DND-41 (cell line): ENCODE data around the gene SEM1.
"Not testable (repeated sequence)": the region's sequence is repeated elsewhere in the genome, so short reads cannot be mapped to it uniquely, and the experiment has no call there.

Source experiments
- ATAC-seq: fragments of 200-7000 bp; cut with Tn5 transposase; 3 replicates; pipeline ENCODE4 v1.9.1; 2021; ENCODE audit warnings: low read depth; ENCODE audit not compliant: insufficient read depth
- DNase-seq: peaks from one replicate; pipeline ENCODE4 v3.0.0-alpha.2; 2020
- H2AFZ ChIP-seq: 2 replicates; pipeline ENCODE4 v1.6.0; 2012; ENCODE audit warnings: low read depth, low read length
- H3K27ac ChIP-seq: 2 replicates; pipeline ENCODE4 v1.5.1; 2012; ENCODE audit warnings: low read length, inconsistent platforms
- H3K27me3 ChIP-seq: fragments of 200-600 bp; sonication (generic); 2 replicates; pipeline ENCODE4 v1.6.0; 2012; ENCODE audit warnings: low read length, mild to moderate bottlenecking, inconsistent platforms; ENCODE audit not compliant: insufficient read depth, poor library complexity
- H3K36me3 ChIP-seq: 2 replicates; pipeline ENCODE4 v1.5.1; 2012; ENCODE audit warnings: low read length, inconsistent platforms; ENCODE audit not compliant: insufficient read depth
- H3K4me1 ChIP-seq: 2 replicates; pipeline ENCODE4 v1.5.1; 2012; ENCODE audit warnings: mild to moderate bottlenecking, low read length; ENCODE audit not compliant: insufficient read depth
- H3K4me2 ChIP-seq: 2 replicates; pipeline ENCODE4 v1.6.0; 2012; ENCODE audit warnings: mild to moderate bottlenecking, moderate library complexity, low read length, inconsistent platforms; ENCODE audit not compliant: insufficient read depth
- H3K4me3 ChIP-seq, 2 experiments: fragments of 200-600 bp in 1 of 2; shearing (Covaris generic) in 1 of 2; 2 replicates each; pipeline ENCODE4 v1.5.1; 2012 to 2016; ENCODE audit warnings: inconsistent platforms in 2 of 2, low read length in 2 of 2, mild to moderate bottlenecking in 2 of 2, low read depth in 1 of 2, moderate library complexity in 1 of 2
- H3K79me2 ChIP-seq: 2 replicates; pipeline ENCODE4 v1.6.0; 2012; ENCODE audit warnings: low read length, inconsistent platforms; ENCODE audit not compliant: insufficient read depth
- H3K9ac ChIP-seq: 2 replicates; pipeline ENCODE4 v1.6.0; 2012; ENCODE audit warnings: low read depth, mild to moderate bottlenecking, inconsistent platforms, low read length, moderate library complexity
- H3K9me3 ChIP-seq: 2 replicates; pipeline ENCODE4 v1.5.1; 2012; ENCODE audit warnings: low read length, moderate library complexity, mild to moderate bottlenecking, inconsistent platforms; ENCODE audit not compliant: insufficient read depth, severe bottlenecking
- H4K20me1 ChIP-seq: 2 replicates; pipeline ENCODE4 v1.6.0; 2012; ENCODE audit warnings: low read length; ENCODE audit not compliant: insufficient read depth
- CTCF ChIP-seq: IDR thresholded peaks from 2 replicates; pipeline ENCODE4 v1.5.1; 2012; ENCODE audit warnings: borderline replicate concordance, low read length, moderate library complexity, mild to moderate bottlenecking; ENCODE audit not compliant: poor library complexity, severe bottlenecking; ENCODE audit errors: extremely low read depth
- EZH2 ChIP-seq: IDR thresholded peaks from 3 replicates; pipeline ENCODE4 v1.6.1; 2012; ENCODE audit warnings: borderline replicate concordance, low read depth, mild to moderate bottlenecking, moderate library complexity, low read length, inconsistent platforms; ENCODE audit not compliant: severe bottlenecking

Gene SEM1

GRCh38 chr7:96709381-96710228, at the start of gene SEM1:
Gene SEM1 (minus strand): TSS chr7:96709846. CDS start chr7:96709763, 83 bp downstream.
- Histone ChIP-seq H4K20me1 (peaks cover 9% of the 10 kb centered on the region; the same call in 1 of the 2 replicates), H3K4me2 (peak within 1 kb of the TSS; percentile 85), H3K36me3 (peaks cover 15% of the 10 kb centered on the region; the same call in 1 of the 2 replicates), H2AFZ (peak within 1 kb of the TSS; percentile 85), H3K79me2 (peaks cover 47% of the 10 kb centered on the region), H3K9me3 (peaks cover 20% of the 10 kb centered on the region), H3K4me1 (peaks cover 22% of the 10 kb centered on the region), H3K27me3 (no peaks in the 10 kb centered on the region), H3K4me3 (peak within 1 kb of the TSS; percentile 48 to 62), H3K27ac (peak within 1 kb of the TSS; percentile 76), H3K9ac (peak within 1 kb of the TSS; percentile 69)
- DNase-seq (peak; percentile 83), ATAC-seq (peak; percentile 95)
- TF ChIP-seq EZH2: no peak
- TF ChIP-seq CTCF: no peak

- H3K9me3 ChIP-seq, H4K20me1 ChIP-seq, H3K9ac ChIP-seq, H3K27me3 ChIP-seq, ATAC-seq, H3K4me1 ChIP-seq, H3K79me2 ChIP-seq, H3K36me3 ChIP-seq, H3K27ac ChIP-seq, H2AFZ ChIP-seq, H3K4me2 ChIP-seq, H3K4me3 ChIP-seq, DNase-seq: not testable (repeated sequence)
These were observed 48.2 kb upstream of the SEM1 start for GRCh38 chr7:96757880-96758279.

- H3K79me2 ChIP-seq: no peaks in the 10 kb centered on the region
- H3K27ac ChIP-seq: no peak overlapping the region
- no peaks in the 10 kb centered on the region for H4K20me1 ChIP-seq
- ATAC-seq: no peak
- no peaks in the 10 kb centered on the region for H3K9me3 ChIP-seq
- no peak overlapping the region for H3K4me2 ChIP-seq
- H3K9ac ChIP-seq: no peak overlapping the region
- no peaks in the 10 kb centered on the region for H3K4me1 ChIP-seq
- TF ChIP-seq EZH2: no peak
- TF ChIP-seq CTCF: no peak
- no peak overlapping the region for H3K4me3 ChIP-seq
- H3K36me3 ChIP-seq: no peaks in the 10 kb centered on the region
- H3K27me3 ChIP-seq: no peaks in the 10 kb centered on the region
- H2AFZ ChIP-seq: no peak overlapping the region
- DNase-seq: no peak
These were observed 37.8 kb upstream of the SEM1 start for GRCh38 chr7:96747418-96747940.

DNA sequence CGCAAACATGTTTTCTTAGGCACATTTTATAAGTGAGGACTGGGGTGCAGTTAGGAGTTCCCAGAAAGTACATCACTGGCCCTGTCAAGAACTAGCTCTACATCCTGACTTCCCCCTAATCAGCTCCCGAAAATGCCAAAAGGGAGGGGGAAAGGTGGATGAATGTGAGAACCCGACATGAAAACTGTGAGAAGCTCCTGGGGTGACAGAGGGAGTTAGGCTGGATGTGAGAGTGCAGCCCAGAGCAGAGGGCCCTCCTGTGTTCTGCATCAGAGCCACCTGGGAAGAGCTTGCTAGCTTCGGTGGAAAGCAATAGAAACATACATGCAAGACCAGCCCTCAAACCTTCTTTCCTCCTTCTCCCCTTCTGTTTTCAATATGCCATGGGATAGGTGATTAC, 30.5 kb upstream of the SEM1 start:
- no peaks in the 10 kb centered on the region for H3K9me3 ChIP-seq
- no peaks in the 10 kb centered on the region for H4K20me1 ChIP-seq
- H3K4me3 ChIP-seq: no peak overlapping the region
- H3K36me3 ChIP-seq: no peaks in the 10 kb centered on the region
- no peaks in the 10 kb centered on the region for H3K79me2 ChIP-seq
- no peaks in the 10 kb centered on the region for H3K4me1 ChIP-seq
- H3K27ac ChIP-seq: no peak overlapping the region
- no peaks in the 10 kb centered on the region for H3K27me3 ChIP-seq
- no peak for TF ChIP-seq CTCF
- no peak for TF ChIP-seq EZH2
- no peak for DNase-seq
- no peak overlapping the region for H3K9ac ChIP-seq
- H2AFZ ChIP-seq: no peak overlapping the region
- no peak for ATAC-seq
- no peak overlapping the region for H3K4me2 ChIP-seq
